Measurements from ENCODE around the gene COA7.

Gene COA7

DNA sequence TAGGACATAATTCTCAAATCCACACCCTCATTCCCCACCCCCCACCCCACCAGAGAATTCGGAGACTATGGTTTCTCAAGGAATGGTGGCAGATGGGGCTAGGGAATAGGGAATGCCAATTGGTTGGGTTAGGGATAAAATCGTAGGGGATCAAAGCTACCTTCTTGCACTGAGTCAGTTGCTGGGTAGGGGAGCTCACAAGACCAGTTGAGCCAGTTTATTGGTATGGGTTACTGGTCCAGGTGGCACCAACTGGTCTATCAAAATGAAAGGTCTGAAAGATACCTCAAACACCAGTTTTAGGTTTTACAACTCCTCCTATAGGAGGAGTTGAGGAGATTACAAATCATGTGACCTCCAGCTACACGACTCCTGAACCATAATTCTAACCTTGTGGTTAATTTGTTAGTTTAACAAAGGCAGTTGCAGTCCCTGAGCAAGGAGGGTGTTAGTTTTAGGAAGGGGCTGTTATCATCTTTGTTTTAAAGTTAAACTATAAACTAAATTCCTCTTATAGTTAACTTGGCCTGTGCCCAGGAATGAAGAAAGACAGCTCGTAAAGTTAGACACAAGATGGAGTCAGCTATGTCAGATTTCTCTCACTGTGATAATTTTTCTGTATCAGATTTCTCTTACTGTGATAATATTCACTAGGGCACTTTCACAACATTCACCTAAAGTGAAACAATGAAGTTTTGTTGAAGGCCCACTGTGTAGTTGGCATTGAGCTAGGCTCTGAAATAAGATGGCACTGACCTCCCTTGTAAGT is 62.6 kb downstream of the COA7 start:
- DNase-seq (ENCODE audit: low spot score) = no peak

Data from cerebellar cortex (tissue), 1 donor.